Fibroblast of lung (primary cell): ENCODE results near the gene MDN1. TPM values are rescaled to one million over a fixed set of nuclear protein-coding genes. Genes with fewer than 3 reads are reported as not detected.
A peak's percentile ranks its signal among the peaks of the same experiment; 100 is the strongest.

ENCODE experiments used
- DNase-seq, 2 donors: peaks; one replicate each; pipeline versions ENCODE4 v3.0.0 to v3.0.0-alpha.2; 2010; ENCODE audit warnings: low read depth in 2 of 2
- H2AFZ ChIP-seq: 2 replicates; pipeline ENCODE4 v1.5.1; 2012; ENCODE audit warnings: low read length, control low read depth, inconsistent platforms
- H3K27ac ChIP-seq: 2 replicates; pipeline ENCODE4 v1.5.1; 2011; ENCODE audit warnings: low read length, control low read depth; ENCODE audit not compliant: insufficient read depth
- H3K27me3 ChIP-seq: 2 replicates; pipeline ENCODE4 v1.5.1; 2011; ENCODE audit warnings: mild to moderate bottlenecking, low read length; ENCODE audit not compliant: control insufficient read depth, insufficient read depth
- H3K36me3 ChIP-seq: 2 replicates; pipeline ENCODE4 v1.5.1; 2011; ENCODE audit warnings: low read length; ENCODE audit not compliant: control insufficient read depth, insufficient read depth
- H3K4me1 ChIP-seq: 2 replicates; pipeline ENCODE4 v1.5.1; 2011; ENCODE audit warnings: low read length; ENCODE audit not compliant: control insufficient read depth, insufficient read depth; ENCODE audit errors: extremely low read depth
- H3K4me2 ChIP-seq: 2 replicates; pipeline ENCODE4 v1.5.1; 2011; ENCODE audit warnings: low read length, control low read depth; ENCODE audit not compliant: insufficient read depth; ENCODE audit errors: extremely low read depth
- H3K4me3 ChIP-seq, 4 experiments: fragments of 200-600 bp in 1 of 4; sonication (generic) in 1 of 4; replicated peaks in 1 of 4; 2 replicates each; pipeline ENCODE4 v1.5.1; 2011 to 2016; ENCODE audit warnings: low read length in 4 of 4, low read depth in 3 of 4, mild to moderate bottlenecking in 3 of 4, control low read depth in 2 of 4, inconsistent platforms in 1 of 4, mixed read lengths in 1 of 4; ENCODE audit not compliant: insufficient read depth in 1 of 4; ENCODE audit errors: control extremely low read depth in 1 of 4
- H3K79me2 ChIP-seq: 2 replicates; pipeline ENCODE4 v1.5.1; 2012; ENCODE audit warnings: mild to moderate bottlenecking, low read length, inconsistent platforms; ENCODE audit not compliant: control insufficient read depth, insufficient read depth
- H3K9ac ChIP-seq: 2 replicates; pipeline ENCODE4 v1.5.1; 2011; ENCODE audit warnings: mild to moderate bottlenecking, low read length, control low read depth; ENCODE audit not compliant: insufficient read depth
- H3K9me3 ChIP-seq: 2 replicates; pipeline ENCODE4 v1.5.1; 2012; ENCODE audit warnings: low read depth, low read length; ENCODE audit not compliant: control insufficient read depth, insufficient read depth
- H4K20me1 ChIP-seq: 2 replicates; pipeline ENCODE4 v1.5.1; 2011; ENCODE audit warnings: low read length; ENCODE audit not compliant: control insufficient read depth, insufficient read depth; ENCODE audit errors: extremely low read depth
- EZH2 ChIP-seq: IDR thresholded peaks from 2 replicates; pipeline ENCODE4 v1.5.1; 2012; ENCODE audit warnings: low read length, control low read depth, mild to moderate bottlenecking; ENCODE audit errors: missing control alignments
- polyA plus RNA-seq, 2 donors: library from polyadenylated mRNA; depleted of rRNA in 1 of 2; stranded (reverse) in 1 of 2; unstranded in 1 of 2; fragments of >200 nt; gene quantifications; 2 replicates each; pipeline ENCODE4 v1.2.1, GENCODE V29; 2011 to 2012; ENCODE audit warnings: missing spikeins in 1 of 2
- total RNA-seq: library from RNA; depleted of rRNA; stranded (reverse); fragments of >200 nt; gene quantifications from 2 replicates; pipeline ENCODE4 v1.2.1, GENCODE V29; 2014
- TF ChIP-seq, protein P1 (sequence below), 2 donors: IDR thresholded peaks in 1 of 2; conservative IDR thresholded peaks in 1 of 2; 1 replicate in 1 of 2; 2 replicates in 1 of 2; pipeline ENCODE4 v1.5.1; 2011 to 2012; ENCODE audit warnings: low read length in 2 of 2, control low read depth in 1 of 2, inconsistent platforms in 1 of 2, low read depth in 1 of 2, mild to moderate bottlenecking in 1 of 2

Gene MDN1
- total and polyA plus RNA-seq, 2 donors (not counting 1 experiment from before 2014, with no cell fraction given) = 5.9 to 23.5 TPM

DNA sequence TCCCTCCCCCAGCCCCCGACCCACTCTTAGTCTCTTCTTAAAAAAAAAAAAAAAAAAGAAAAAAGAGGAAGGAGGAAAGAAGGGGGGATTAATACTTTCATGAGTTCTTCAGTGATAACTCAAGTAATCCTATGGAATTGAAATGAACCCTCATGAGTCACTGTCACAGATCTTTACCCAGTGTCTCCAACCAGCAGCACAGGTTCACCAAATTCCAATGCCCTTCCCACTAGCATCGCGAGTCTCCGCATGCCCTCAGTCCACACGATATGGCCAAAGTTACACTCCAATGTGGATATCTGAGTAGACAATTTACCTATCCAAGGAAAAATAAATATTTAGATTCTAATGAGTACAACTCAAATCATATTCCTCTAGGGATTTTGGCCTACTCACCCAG lies 74.5 kb downstream of the MDN1 start:
- Histone ChIP-seq H3K4me3 (no peak overlapping the region), H3K4me1 (no peaks in the 10 kb centered on the region), H3K4me2 (no peak overlapping the region), H3K27ac (no peak overlapping the region), H3K27me3 (no peaks in the 10 kb centered on the region), H3K9me3 (no peaks in the 10 kb centered on the region), H2AFZ (no peak overlapping the region), H3K9ac (no peak overlapping the region), H4K20me1 (no peaks in the 10 kb centered on the region), H3K79me2 (no peaks in the 10 kb centered on the region), H3K36me3 (peaks cover 4% of the 10 kb centered on the region)
- DNase-seq = no peak
- TF ChIP-seq, protein P1, sequence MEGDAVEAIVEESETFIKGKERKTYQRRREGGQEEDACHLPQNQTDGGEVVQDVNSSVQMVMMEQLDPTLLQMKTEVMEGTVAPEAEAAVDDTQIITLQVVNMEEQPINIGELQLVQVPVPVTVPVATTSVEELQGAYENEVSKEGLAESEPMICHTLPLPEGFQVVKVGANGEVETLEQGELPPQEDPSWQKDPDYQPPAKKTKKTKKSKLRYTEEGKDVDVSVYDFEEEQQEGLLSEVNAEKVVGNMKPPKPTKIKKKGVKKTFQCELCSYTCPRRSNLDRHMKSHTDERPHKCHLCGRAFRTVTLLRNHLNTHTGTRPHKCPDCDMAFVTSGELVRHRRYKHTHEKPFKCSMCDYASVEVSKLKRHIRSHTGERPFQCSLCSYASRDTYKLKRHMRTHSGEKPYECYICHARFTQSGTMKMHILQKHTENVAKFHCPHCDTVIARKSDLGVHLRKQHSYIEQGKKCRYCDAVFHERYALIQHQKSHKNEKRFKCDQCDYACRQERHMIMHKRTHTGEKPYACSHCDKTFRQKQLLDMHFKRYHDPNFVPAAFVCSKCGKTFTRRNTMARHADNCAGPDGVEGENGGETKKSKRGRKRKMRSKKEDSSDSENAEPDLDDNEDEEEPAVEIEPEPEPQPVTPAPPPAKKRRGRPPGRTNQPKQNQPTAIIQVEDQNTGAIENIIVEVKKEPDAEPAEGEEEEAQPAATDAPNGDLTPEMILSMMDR (conservative IDR thresholded peaks at IDR 0.05 in 1 of 2, IDR thresholded peaks at IDR 0.05 in 1 of 2; ENCODE audit: low read depth in 1 of 2, low read length in 2 of 2) = no peak
- no peak for TF ChIP-seq EZH2

DNA sequence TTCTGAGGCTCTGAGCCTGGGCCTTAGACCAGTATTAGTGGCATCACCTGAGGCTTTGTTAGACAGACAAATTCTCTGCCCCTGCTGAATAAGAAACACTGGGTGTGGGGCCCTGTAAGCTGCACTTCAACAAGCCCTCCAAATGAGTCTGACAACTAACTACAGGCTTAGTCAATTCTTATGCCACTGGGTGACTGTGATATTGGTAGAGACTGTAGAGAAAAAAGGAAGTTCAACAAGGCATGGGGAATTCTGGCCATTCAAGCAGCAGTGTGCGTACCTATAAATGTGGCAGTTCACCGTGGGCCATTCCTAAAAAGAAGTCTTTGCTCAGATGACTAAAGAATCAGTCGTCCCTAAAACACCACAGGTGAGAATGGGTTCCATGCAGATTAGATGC lies 82.7 kb downstream of the MDN1 start:
- Histone ChIP-seq H3K4me1 (no peaks in the 10 kb centered on the region), H3K9ac (no peak overlapping the region), H4K20me1 (no peaks in the 10 kb centered on the region)

DNA sequence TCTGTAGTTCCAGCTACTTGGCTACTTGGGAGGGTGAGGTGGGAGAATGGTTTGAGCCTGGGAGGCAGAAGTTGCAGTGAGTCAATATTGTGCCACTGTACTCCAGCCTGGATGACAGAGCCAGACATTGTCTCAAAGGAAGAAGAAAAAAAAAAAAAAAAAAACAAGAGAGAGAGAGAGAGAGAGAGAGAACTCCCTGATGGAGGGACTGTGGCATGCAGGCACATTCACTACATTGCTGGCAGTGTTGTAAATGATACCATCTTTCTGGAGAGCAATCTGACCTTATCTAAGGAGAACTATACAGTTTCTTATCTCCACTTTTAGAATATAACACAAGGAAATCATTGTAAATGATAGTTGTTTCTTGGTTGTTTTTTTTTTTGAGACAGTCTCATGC lies 85.1 kb downstream of the MDN1 start:
- Histone ChIP-seq H3K4me3 (no peak overlapping the region), H4K20me1 (no peaks in the 10 kb centered on the region), H3K27ac (no peak overlapping the region), H2AFZ (no peak overlapping the region), H3K9me3 (no peaks in the 10 kb centered on the region), H3K4me1 (no peaks in the 10 kb centered on the region), H3K27me3 (no peaks in the 10 kb centered on the region), H3K9ac (no peak overlapping the region), H3K79me2 (no peaks in the 10 kb centered on the region), H3K4me2 (no peak overlapping the region), H3K36me3 (peaks cover 4% of the 10 kb centered on the region)
- TF ChIP-seq, protein P1 (conservative IDR thresholded peaks at IDR 0.05 in 1 of 2, IDR thresholded peaks at IDR 0.05 in 1 of 2; ENCODE audit: low read depth in 1 of 2, low read length in 2 of 2) = no peak
- TF ChIP-seq EZH2 = no peak
- peak in 1 of 2 donors; percentile 31 for DNase-seq

More for the DNA sequence above, 82.7 kb downstream of the MDN1 start:
- no peak overlapping the region for H3K4me3 ChIP-seq
- no peak overlapping the region for H2AFZ ChIP-seq
- H3K79me2 ChIP-seq = no peaks in the 10 kb centered on the region
- H3K36me3 ChIP-seq = peaks cover 2% of the 10 kb centered on the region
- no peak for TF ChIP-seq EZH2
- TF ChIP-seq, protein P1 (conservative IDR thresholded peaks at IDR 0.05 in 1 of 2, IDR thresholded peaks at IDR 0.05 in 1 of 2; ENCODE audit: low read depth in 1 of 2, low read length in 2 of 2) = no peak
- H3K27me3 ChIP-seq = no peaks in the 10 kb centered on the region
- no peak overlapping the region for H3K4me2 ChIP-seq
- no peak for DNase-seq
- no peak overlapping the region for H3K27ac ChIP-seq
- no peaks in the 10 kb centered on the region for H3K9me3 ChIP-seq
